ENCODE measurements around the gene IGFBP2. TPM values are rescaled to one million over a fixed set of nuclear protein-coding genes. Genes with fewer than 3 reads are reported as not detected.

Gene IGFBP2
- total RNA-seq, 2 donors from 2014 or later, result 129 to 170 TPM

- DNase-seq (no peak), ATAC-seq (no peak)
- 82 to 84% methylated on average over 4 of the region's 4 CpGs for WGBS, 2 donors
- peak overlapping the region; percentile 18 to 92 (median 88) for H3K27ac ChIP-seq
- no peaks in the 10 kb centered on the region for H3K9me3 ChIP-seq
- TF ChIP-seq CTCF (IDR thresholded peaks at IDR 0.05) (no peak), POLR2A (IDR thresholded peaks at IDR 0.05) (no peak)
- H3K4me3 ChIP-seq, result no peak overlapping the region
- peaks cover 73% of the 10 kb centered on the region for H3K4me1 ChIP-seq
- intact Hi-C loops (cut with DNase I), result no loop called here
- H3K36me3 ChIP-seq (replicated peaks in 1 of 2; ENCODE audit: insufficient read depth in 1 of 2, low read depth in 2 of 2), result no peaks in the 10 kb centered on the region
- H3K27me3 ChIP-seq, result no peaks in the 10 kb centered on the region
Measured at GRCh38 chr2:216653093-216653799, 20.0 kb downstream of the IGFBP2 start.

GRCh38 chr2:216653931-216654365 lies 20.7 kb downstream of the IGFBP2 start:
- DNase-seq (no peak), ATAC-seq (no peak)
- no peaks in the 10 kb centered on the region for H3K9me3 ChIP-seq
- 23 to 50% methylated on average over 2 of the region's 2 CpGs for WGBS, 2 donors
- peaks cover 72% of the 10 kb centered on the region for H3K4me1 ChIP-seq
- TF ChIP-seq CTCF (IDR thresholded peaks at IDR 0.05) (no peak), POLR2A (IDR thresholded peaks at IDR 0.05) (no peak)
- H3K4me3 ChIP-seq, result no peak overlapping the region
- H3K36me3 ChIP-seq (replicated peaks in 1 of 2; ENCODE audit: insufficient read depth in 1 of 2, low read depth in 2 of 2), result no peaks in the 10 kb centered on the region
- peak overlapping the region; percentile 18 to 92 (median 88) for H3K27ac ChIP-seq
- intact Hi-C loops (cut with DNase I), result no loop called here
- no peaks in the 10 kb centered on the region for H3K27me3 ChIP-seq

- WGBS, 2 donors, result 24 to 36% methylated on average over 2 of the region's 2 CpGs
- intact Hi-C loops (cut with DNase I), result no loop called here
- no peak for DNase-seq
Measured at GRCh38 chr2:216654528-216655052, 21.4 kb downstream of the IGFBP2 start.

GRCh38 chr2:216657086-216657855 lies 24.1 kb downstream of the IGFBP2 start:
- ATAC-seq, result no peak
- no peak for DNase-seq

More at GRCh38 chr2:216654528-216655052, 21.4 kb downstream of the IGFBP2 start:
- Histone ChIP-seq H3K27me3 (no peaks in the 10 kb centered on the region), H3K27ac (peak overlapping the region in 3 of 4 donors; percentile 59 to 92 (median 90)), H3K9me3 (no peaks in the 10 kb centered on the region), H3K4me3 (no peak overlapping the region), H3K36me3 (replicated peaks in 1 of 2; ENCODE audit: insufficient read depth in 1 of 2, low read depth in 2 of 2) (no peaks in the 10 kb centered on the region), H3K4me1 (peaks cover 73% of the 10 kb centered on the region)
- no peak for TF ChIP-seq POLR2A (IDR thresholded peaks at IDR 0.05)
- ATAC-seq, result no peak

More at GRCh38 chr2:216657086-216657855, 24.1 kb downstream of the IGFBP2 start:
- Histone ChIP-seq H3K4me3 (no peak overlapping the region), H3K9me3 (no peaks in the 10 kb centered on the region), H3K36me3 (replicated peaks in 1 of 2; ENCODE audit: insufficient read depth in 1 of 2, low read depth in 2 of 2) (no peaks in the 10 kb centered on the region), H3K27ac (peak overlapping the region in 3 of 4 donors; percentile 32 to 41 (median 38)), H3K27me3 (no peaks in the 10 kb centered on the region), H3K4me1 (peaks cover 52% of the 10 kb centered on the region)
- TF ChIP-seq POLR2A (IDR thresholded peaks at IDR 0.05) (no peak), CTCF (IDR thresholded peaks at IDR 0.05) (no peak)
- intact Hi-C loops (cut with DNase I), result no loop called here
- WGBS, 2 donors, result 83 to 88% methylated on average over 16 of the region's 16 CpGs

Measured in body of pancreas (tissue), 4 donors.